Calu3 (cell line): ENCODE results near the gene SERPINA10. TPM values are rescaled to one million over a fixed set of nuclear protein-coding genes. Genes with fewer than 3 reads are reported as not detected.

Experiments
- BruUV-seq: library from RNA; stranded (reverse); fragments of 400-500 nt; replicated peaks from 2 replicates; lab custom pipeline; 2021; lab: Mats Ljungman, UMichigan
- CTCF ChIA-PET: fragments of 300-600 bp; sonication (Branson Sonifier 250); formaldehyde crosslinking; loops from one replicate; lab custom pipeline; 2022; ENCODE audit warnings: antibody characterized with exemption; lab: Charles Lee
- DNase-seq: peaks from one replicate; pipeline ENCODE4 v3.0.0; 2022
- H3K27ac Mint-ChIP-seq: one replicate; pipeline ENCODE4 v1.8.0; 2022; ENCODE audit warnings: mixed read lengths; ENCODE audit not compliant: unreplicated experiment
- H3K27me3 Mint-ChIP-seq: one replicate; pipeline ENCODE4 v1.8.0; 2022; ENCODE audit warnings: mixed read lengths; ENCODE audit not compliant: unreplicated experiment
- H3K36me3 Mint-ChIP-seq: one replicate; pipeline ENCODE4 v1.8.0; 2022; ENCODE audit warnings: mild to moderate bottlenecking, moderate library complexity, mixed read lengths; ENCODE audit not compliant: insufficient read depth, unreplicated experiment
- H3K4me1 Mint-ChIP-seq: one replicate; pipeline ENCODE4 v1.8.0; 2022; ENCODE audit warnings: mild to moderate bottlenecking, low read depth, mixed read lengths; ENCODE audit not compliant: unreplicated experiment
- H3K4me3 Mint-ChIP-seq: one replicate; pipeline ENCODE4 v1.8.0; 2022; ENCODE audit warnings: mild to moderate bottlenecking, low read depth, moderate library complexity, mixed read lengths; ENCODE audit not compliant: unreplicated experiment
- H3K9me3 Mint-ChIP-seq: one replicate; pipeline ENCODE4 v1.8.0; 2022; ENCODE audit warnings: low read depth, mixed read lengths; ENCODE audit not compliant: unreplicated experiment
- intact Hi-C: fragments of 100-400 bp; cut with micrococcal nuclease; formaldehyde crosslinking; loops from one replicate; pipeline ENCODE4 v1.10.0; 2022; ENCODE audit not compliant: unreplicated experiment
- total RNA-seq: library from RNA; stranded (reverse); gene quantifications from 2 replicates; pipeline ENCODE4 v1.2.3, GENCODE V29; 2022
- TF ChIP-seq, protein P1 (sequence below): fragments of 200-600 bp; IDR thresholded peaks from one replicate; pipeline ENCODE4 v1.8.0; 2022; ENCODE audit warnings: antibody characterized with exemption; ENCODE audit not compliant: unreplicated experiment

The SERPINA10 gene
- total RNA-seq, 1 experiment from 2014 or later = not detected

DNA sequence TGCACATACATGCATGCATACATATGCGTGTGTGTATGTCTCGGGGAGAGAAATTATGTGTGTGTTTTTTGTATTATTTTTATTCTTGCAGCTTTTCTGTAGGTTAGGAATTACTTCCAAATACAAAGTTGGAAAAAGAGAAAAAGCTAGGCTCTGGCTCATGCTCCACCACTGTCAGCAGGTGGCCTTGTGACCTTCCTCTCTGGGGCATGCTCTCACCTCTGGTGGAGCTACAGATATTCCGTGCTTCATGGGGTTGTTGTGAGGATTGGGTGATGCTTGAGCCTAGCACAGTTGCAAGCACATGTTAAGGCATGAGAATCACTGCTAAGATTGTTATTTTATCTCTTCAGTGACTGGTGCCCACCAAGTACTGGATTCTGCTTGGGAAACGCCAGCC lies 36.8 kb upstream of the SERPINA10 start:
- Mint-ChIP-seq H3K27ac (no peak overlapping the region), H3K4me3 (no peak overlapping the region), H3K9me3 (no peaks in the 10 kb centered on the region), H3K4me1 (no peaks in the 10 kb centered on the region), H3K27me3 (no peaks in the 10 kb centered on the region), H3K36me3 (no peaks in the 10 kb centered on the region)
- TF ChIP-seq, protein P1, sequence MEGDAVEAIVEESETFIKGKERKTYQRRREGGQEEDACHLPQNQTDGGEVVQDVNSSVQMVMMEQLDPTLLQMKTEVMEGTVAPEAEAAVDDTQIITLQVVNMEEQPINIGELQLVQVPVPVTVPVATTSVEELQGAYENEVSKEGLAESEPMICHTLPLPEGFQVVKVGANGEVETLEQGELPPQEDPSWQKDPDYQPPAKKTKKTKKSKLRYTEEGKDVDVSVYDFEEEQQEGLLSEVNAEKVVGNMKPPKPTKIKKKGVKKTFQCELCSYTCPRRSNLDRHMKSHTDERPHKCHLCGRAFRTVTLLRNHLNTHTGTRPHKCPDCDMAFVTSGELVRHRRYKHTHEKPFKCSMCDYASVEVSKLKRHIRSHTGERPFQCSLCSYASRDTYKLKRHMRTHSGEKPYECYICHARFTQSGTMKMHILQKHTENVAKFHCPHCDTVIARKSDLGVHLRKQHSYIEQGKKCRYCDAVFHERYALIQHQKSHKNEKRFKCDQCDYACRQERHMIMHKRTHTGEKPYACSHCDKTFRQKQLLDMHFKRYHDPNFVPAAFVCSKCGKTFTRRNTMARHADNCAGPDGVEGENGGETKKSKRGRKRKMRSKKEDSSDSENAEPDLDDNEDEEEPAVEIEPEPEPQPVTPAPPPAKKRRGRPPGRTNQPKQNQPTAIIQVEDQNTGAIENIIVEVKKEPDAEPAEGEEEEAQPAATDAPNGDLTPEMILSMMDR = no peak
- CTCF ChIA-PET = interaction anchor here (0.6 kb wide), 1 partner anchor 281 kb away, joined by 5 read pairs; no protein-coding TSS in a partner anchor
- intact Hi-C loops = no loop called here
- no peak for DNase-seq
- no TSS peak for BruUV-seq

DNA sequence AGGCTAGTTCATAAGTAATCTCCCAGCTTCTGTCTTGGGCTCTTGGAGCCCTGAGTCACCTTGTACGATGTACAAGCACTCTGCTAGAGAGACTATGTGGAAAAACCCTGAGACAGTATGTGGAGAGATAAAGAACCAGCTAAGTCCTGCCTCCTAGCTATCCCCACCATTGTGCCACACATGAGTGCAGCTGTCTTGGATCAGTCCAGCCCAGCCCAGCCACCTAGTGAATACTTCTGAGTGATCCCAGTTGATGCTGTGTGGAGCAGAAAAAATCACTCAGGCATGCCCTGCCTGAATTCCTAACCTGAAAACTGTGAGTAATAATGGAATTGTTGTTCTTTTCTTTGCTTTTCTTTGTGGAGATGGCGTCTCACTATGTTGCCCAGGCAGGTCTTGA lies 35.1 kb upstream of the SERPINA10 start:
- Mint-ChIP-seq H3K4me1 (peaks cover 12% of the 10 kb centered on the region), H3K36me3 (no peaks in the 10 kb centered on the region), H3K27ac (no peak overlapping the region), H3K4me3 (no peak overlapping the region), H3K9me3 (no peaks in the 10 kb centered on the region), H3K27me3 (no peaks in the 10 kb centered on the region)
- CTCF ChIA-PET = no interaction called here
- TF ChIP-seq, protein P1 = no peak
- DNase-seq = no peak
- BruUV-seq = no TSS peak
- intact Hi-C loops = no loop called here

DNA sequence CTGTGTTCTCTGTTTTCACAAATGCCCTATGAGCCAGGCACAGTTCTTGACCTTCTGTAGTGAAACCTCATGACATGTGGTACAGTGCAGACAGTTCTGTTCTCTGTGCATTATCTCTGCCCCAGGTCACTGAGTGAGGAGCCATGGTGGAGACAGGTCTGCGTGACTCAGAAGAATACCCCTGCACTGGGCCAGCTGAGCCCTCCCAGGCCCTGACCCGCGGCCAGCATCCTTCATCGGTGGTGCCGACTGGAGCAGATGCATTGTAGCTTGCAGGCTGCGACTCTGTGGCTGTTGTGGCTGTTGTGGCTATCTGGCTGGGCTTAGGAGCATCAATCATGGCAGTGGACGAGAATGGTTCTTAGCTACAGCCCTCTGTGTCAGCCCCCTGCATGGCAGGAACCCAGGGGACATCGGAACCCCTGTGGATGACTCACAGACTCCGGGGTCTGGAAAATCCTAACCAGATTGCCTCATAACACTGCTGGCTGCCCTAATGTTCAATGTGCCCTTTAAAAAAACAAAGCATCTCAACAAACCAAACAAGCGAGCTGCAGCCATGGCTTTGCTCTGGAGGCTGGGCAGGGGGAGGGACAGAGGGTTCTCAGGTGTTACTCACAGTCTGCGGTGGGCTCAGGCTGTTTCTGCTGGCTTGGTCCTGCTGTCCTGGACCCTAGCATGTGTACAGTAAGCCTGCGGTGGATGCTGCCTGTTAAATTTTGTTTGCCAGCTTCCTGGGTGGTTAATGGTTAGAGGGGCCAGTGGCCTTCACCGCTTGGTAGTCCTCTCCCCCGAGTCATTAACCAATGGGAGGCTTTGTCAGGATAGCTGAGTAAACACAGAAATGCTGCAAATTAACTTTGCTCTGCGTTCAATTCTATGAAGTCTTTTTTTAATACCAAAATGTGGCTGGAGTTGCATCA lies 29.8 kb upstream of the SERPINA10 start, which contains the start of gene SERPINA6:
Gene SERPINA6 (minus strand): TSS at position 689 of the 923 bp plus-strand sequence. CDS start 8,688 bp downstream, outside the sequence.
- intact Hi-C loops = no loop called here
- TSS peak; percentile 65 for BruUV-seq
- TF ChIP-seq, protein P1 = no peak
- no peaks in the 10 kb centered on the region for H3K9me3 Mint-ChIP-seq
- no peaks in the 10 kb centered on the region for H3K36me3 Mint-ChIP-seq
- no peaks in the 10 kb centered on the region for H3K27me3 Mint-ChIP-seq
- DNase-seq = peak; percentile 47
- no peak within 1 kb of the TSS for H3K27ac Mint-ChIP-seq
- peaks cover 31% of the 10 kb centered on the region for H3K4me1 Mint-ChIP-seq
- H3K4me3 Mint-ChIP-seq = peak within 1 kb of the TSS; percentile 54
- CTCF ChIA-PET = interaction anchor here (0.9 to 1.8 kb wide), 2 partner anchors 19 to 89 kb away, joined by 3 to 4 read pairs; no protein-coding TSS in a partner anchor

DNA sequence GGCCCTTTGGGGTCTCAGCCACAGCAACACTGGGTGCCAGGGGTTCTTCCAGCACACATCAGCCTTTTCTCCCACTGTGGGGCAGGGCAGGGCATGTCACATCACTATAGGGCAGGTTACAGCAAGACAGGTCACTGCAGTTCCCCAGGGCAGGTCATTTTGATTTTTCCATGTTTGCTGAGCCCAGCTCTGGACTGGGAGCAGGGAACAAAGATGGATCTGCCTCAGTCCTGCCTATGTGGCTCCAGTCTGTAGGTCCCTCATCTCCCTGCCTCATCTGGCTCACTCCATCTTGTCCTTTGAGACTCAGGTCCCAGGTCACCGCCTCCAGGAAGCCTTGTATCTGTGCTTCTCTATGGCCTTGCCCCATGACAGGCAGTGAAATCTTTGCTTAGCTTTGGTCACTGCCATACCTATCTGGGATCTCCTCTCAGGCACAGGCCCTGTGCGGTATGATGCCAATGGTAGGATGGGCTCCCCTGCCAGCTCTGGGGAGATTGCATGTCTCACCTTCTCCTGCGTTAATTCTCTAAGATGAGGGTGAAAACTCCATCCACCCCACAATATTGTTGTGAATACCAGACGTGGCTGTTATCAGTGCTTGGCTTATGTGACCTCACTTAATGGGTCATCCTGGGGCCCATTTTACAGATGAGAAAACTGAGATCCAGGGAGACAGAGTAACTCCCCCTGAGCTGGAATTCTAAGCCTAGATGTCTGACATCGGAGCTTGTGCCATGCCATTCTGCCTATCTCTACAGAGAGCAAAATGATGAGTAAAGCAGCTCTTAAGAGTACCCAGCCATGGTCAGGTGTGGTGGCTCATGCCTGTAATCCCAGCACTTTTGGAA lies 28.6 kb upstream of the SERPINA10 start:
- TF ChIP-seq, protein P1 = no peak
- DNase-seq = no peak
- H3K4me3 Mint-ChIP-seq = no peak overlapping the region
- H3K27me3 Mint-ChIP-seq = no peaks in the 10 kb centered on the region
- no TSS peak for BruUV-seq
- intact Hi-C loops = no loop called here
- H3K4me1 Mint-ChIP-seq = peaks cover 31% of the 10 kb centered on the region
- CTCF ChIA-PET = no interaction called here
- no peaks in the 10 kb centered on the region for H3K36me3 Mint-ChIP-seq
- peak overlapping the region; percentile 32 for H3K27ac Mint-ChIP-seq
- no peaks in the 10 kb centered on the region for H3K9me3 Mint-ChIP-seq
